Measurements from ENCODE around the gene PBX4.

DNA sequence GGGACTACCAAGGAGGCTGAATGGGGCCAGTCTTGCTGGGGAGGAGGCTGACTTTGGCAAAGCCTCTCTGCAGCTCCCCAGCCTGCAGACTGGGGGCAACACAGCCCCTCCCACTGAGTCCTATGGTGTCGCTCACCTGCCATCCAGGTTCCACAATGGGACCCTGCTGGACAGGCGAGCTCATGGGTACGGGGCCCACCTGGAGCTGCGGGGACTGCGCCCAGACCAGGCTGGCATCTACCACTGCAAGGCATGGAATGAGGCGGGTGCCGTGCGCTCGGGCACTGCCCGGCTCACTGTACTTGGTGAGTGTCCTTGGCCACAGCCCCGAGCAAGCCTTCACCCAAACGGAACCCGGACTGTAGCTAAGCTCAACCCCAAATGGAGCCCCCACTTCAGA lies 75.4 kb downstream of the PBX4 start:
- TF ChIP-seq, protein P1, sequence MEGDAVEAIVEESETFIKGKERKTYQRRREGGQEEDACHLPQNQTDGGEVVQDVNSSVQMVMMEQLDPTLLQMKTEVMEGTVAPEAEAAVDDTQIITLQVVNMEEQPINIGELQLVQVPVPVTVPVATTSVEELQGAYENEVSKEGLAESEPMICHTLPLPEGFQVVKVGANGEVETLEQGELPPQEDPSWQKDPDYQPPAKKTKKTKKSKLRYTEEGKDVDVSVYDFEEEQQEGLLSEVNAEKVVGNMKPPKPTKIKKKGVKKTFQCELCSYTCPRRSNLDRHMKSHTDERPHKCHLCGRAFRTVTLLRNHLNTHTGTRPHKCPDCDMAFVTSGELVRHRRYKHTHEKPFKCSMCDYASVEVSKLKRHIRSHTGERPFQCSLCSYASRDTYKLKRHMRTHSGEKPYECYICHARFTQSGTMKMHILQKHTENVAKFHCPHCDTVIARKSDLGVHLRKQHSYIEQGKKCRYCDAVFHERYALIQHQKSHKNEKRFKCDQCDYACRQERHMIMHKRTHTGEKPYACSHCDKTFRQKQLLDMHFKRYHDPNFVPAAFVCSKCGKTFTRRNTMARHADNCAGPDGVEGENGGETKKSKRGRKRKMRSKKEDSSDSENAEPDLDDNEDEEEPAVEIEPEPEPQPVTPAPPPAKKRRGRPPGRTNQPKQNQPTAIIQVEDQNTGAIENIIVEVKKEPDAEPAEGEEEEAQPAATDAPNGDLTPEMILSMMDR (IDR thresholded peaks at IDR 0.05) = no peak
- TF ChIP-seq POLR2A (IDR thresholded peaks at IDR 0.05) = no peak

Measured in lower leg skin (tissue), 3 donors.